Smooth muscle cell of trachea (primary cell): ENCODE measurements around the gene MTPN. TPM values are rescaled to one million over a fixed set of nuclear protein-coding genes. Genes with fewer than 3 reads are reported as not detected.

Source experiments
- total RNA-seq: library from RNA; depleted of rRNA; stranded (reverse); fragments of >200 nt; gene quantifications from 2 replicates; pipeline ENCODE4 v1.2.1, GENCODE V29; 2014

Gene MTPN
- 134 and 156 TPM in 2 replicates for total RNA-seq

GRCh38 chr7:135977007-135977741, at the start of gene MTPN:
MTPN (minus strand) TSS chr7:135977359; CDS start chr7:135977100, 259 bp downstream.

Other genes with a start within 250 kb of the MTPN start
- 0.33 and 1.2 TPM in 2 replicates for gene SLC13A4, start 249.2 kb downstream of the MTPN start, total RNA-seq
- gene FAM180A, start 228.5 kb downstream of the MTPN start, total RNA-seq = 68.3 and 80.0 TPM in 2 replicates